ENCODE measurements around the gene SNAP47.

Gene SNAP47

DNA sequence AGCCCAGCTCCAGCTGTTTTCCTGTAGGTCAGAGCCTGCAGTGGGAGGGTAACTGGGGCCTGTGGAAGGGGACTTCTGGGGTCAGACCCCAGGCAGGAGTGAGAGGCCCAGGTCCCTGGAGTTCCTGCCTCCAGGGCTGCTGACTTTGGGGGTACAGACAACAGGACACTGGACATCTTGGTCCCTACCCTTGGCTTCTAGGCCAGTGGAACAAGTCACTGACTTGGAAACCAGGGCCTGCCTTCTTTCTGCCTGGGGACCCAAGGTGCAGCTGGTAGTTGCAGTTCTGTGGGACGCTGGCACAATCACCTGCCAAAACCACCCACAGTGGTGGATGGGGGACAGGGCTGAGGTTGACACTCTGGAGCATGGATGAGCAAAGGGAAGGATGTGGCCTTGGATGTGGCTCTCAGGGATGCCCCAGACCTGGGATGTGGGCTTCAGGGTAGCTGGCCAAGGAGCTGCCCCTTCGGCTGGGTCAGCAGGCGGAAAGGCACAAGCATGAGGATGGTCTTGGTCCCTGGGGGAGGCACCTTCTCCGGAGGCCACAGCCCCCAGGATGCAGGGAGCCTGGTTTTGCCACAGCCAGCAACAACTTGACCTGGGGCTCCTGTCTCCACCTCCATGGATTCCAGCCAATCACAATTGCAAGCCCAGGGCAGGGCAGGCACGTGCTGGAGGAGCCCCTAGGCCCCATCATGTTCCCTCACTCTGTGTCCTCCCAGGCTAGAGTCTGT is 5.9 kb upstream of the SNAP47 start:
- no peak for TF ChIP-seq CTCF (IDR thresholded peaks at IDR 0.05; ENCODE audit: low read depth, low read length)
- H3K4me3 ChIP-seq (ENCODE audit: low read depth, low read length), result peak overlapping the region; percentile 60

DNA sequence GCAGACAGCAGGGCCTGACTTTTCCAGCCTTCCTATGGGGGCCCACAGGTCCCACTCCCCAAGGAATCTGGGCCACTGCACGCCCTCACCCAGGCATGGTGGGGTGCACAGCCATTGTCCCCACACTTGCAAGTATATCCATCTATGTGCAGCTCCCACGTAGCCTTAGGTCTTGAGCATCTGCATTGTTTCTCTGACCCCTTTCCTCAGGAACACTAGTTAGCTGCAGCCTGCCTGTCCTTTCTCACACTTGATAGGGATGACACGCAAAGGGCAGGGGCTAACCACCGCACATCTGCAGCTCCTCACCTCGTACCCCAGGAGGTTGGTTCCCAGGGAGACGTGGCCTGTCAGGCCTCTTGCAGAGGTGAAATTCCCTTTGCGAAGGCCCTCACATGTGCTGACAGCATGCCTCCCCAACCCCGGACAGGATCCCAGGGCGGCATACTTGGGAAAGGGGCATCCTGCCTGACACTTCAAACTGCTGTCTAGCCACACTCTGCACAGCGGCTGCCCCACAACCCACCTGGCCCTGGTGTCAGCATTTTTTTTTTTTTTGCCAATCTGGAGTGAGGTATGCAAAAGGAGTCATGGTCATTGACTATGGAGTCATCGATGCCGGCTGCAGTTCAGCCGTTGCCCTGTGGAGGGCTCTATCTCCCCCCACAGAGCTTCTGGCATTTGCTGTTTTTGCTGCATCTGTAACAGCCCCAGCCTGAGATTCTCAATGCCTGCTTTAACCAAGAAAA is 5.2 kb upstream of the SNAP47 start:
- H3K4me3 ChIP-seq (ENCODE audit: low read depth, low read length), result no peak overlapping the region
- TF ChIP-seq CTCF (IDR thresholded peaks at IDR 0.05; ENCODE audit: low read depth, low read length), result peak; percentile 91

GRCh38 chr1:227730630-227731151 is 4.5 kb upstream of the SNAP47 start:
- no peak for TF ChIP-seq CTCF (IDR thresholded peaks at IDR 0.05; ENCODE audit: low read depth, low read length)
- no peak overlapping the region for H3K4me3 ChIP-seq (ENCODE audit: low read depth, low read length)

DNA sequence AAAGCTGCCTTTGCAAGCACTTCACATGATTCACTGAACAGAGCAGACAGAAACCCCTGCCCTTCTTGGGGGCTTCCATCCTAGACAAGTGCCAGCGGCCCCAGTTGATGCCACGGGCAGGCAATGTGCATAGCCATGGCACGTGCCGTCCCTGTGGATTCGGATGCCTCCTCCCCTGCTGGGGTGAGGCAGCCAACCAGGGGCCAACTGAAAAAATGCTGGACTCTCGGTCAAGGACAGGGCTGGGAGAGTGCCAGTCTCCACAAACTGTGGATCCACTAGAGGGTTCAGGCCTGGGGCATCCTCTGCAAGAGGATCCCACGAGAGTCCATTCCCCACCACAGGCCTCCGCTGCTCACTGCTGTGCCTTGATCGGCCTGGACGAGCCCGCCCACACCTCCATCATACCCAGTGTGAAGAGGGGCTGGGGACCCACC is 4.0 kb upstream of the SNAP47 start:
- TF ChIP-seq CTCF (IDR thresholded peaks at IDR 0.05; ENCODE audit: low read depth, low read length), result no peak
- no peak overlapping the region for H3K4me3 ChIP-seq (ENCODE audit: low read depth, low read length)

DNA sequence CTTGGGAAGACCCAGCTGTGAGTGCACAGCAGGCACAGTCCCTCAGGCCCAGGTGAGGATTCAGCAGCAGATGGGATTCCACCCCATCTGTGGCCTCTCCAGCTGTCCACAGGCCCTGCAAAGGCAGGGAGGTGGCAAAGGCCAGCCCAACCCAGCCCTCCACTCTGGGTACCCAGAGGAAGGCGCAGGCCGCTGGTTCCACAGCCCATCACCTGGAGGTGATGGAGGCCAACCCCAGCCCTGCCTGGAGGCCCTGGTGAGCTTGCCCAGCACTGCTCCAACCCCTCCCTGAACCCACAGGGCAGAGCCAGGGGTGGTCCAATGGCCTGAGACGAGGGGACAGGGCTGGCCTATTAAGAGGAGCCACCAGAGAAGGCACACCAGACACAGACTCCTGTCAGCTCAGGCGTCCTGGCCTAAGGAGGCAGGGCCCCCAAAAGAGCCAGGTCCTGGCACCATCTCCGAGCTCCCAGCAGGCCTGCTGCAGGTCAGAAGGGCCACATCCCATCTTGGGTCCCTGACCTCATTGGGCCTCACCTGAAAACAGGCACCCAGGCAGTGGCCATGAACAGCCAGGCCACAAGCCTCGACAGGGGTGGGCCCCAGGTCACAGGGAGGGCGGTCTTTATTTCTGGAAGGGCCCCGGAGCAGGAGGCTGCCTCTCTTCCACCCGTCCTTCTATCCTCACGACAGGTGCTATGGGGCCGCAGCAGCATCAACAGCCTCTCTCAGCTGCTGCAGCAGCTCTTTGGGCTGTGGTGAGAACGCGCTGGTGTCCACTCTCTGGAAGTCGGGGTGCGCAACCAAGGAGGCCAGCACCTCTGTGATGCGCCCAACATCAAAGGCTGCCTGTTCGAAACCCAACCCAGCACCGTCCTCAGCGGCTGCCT is 3.3 kb upstream of the SNAP47 start:
- no peak for TF ChIP-seq CTCF (IDR thresholded peaks at IDR 0.05; ENCODE audit: low read depth, low read length)

GRCh38 chr1:227732586-227733308 is 2.5 kb upstream of the SNAP47 start:
- H3K4me3 ChIP-seq (ENCODE audit: low read depth, low read length), result no peak overlapping the region
- no peak for TF ChIP-seq CTCF (IDR thresholded peaks at IDR 0.05; ENCODE audit: low read depth, low read length)

More for the DNA sequence above, 3.3 kb upstream of the SNAP47 start:
- no peak overlapping the region for H3K4me3 ChIP-seq (ENCODE audit: low read depth, low read length)
